ENCODE results near the gene ZNF385B. TPM values are rescaled to one million over a fixed set of nuclear protein-coding genes. Genes with fewer than 3 reads are reported as not detected.

ZNF385B gene
- total RNA-seq, 2 experiments from 2014 or later: not detected

DNA sequence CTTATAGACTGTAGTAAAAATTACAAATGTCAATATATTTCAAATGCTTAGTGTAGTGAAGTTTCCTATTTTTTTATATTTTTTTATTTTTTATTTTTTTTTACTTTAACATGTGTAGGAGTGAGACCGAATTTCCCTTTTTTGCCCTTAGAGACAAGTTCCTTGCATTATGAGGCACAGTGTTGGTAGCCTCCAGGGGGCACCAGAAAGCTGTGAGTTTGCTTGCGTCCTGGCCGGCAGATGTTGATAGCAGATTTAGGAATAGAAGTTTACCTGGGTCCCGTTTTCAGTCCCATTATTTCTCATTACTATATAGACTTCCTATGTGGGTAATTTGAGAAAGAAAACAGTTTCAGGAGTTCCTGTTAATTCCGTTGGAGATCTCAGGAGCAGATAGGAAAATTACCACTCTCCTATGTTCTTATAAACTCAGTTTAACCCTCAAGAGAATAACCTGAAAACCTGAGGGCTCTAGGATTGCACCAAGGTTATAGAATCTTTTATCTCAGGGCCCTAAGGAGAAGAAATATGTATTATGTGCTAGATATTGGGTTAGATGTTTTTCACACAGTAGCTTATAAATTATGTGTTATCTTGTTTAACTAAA is 439.3 kb downstream of the ZNF385B start:
- DNase-seq (peak; percentile 60), ATAC-seq (no peak)
- H3K27me3 Mint-ChIP-seq (ENCODE audit: low read depth): peaks cover 29% of the 10 kb centered on the region
- H3K4me1 Mint-ChIP-seq (ENCODE audit: low read depth): no peaks in the 10 kb centered on the region
- H3K27ac Mint-ChIP-seq: no peak overlapping the region
- no peaks in the 10 kb centered on the region for H3K9me3 Mint-ChIP-seq (ENCODE audit: insufficient read depth)
- POLR2A ChIA-PET: interaction anchor here (1.0 kb wide), 1 partner anchor 327 kb away, joined by 3 read pairs; no protein-coding TSS in a partner anchor
- CTCF ChIA-PET: interaction anchor here (0.8 to 1.4 kb wide), 6 partner anchors 10 to 661 kb away, joined by 3 to 4 read pairs (median 3); no protein-coding TSS in a partner anchor
- no peak overlapping the region for H3K4me3 Mint-ChIP-seq
- no peaks in the 10 kb centered on the region for H3K36me3 Mint-ChIP-seq (ENCODE audit: low read depth)

DNA sequence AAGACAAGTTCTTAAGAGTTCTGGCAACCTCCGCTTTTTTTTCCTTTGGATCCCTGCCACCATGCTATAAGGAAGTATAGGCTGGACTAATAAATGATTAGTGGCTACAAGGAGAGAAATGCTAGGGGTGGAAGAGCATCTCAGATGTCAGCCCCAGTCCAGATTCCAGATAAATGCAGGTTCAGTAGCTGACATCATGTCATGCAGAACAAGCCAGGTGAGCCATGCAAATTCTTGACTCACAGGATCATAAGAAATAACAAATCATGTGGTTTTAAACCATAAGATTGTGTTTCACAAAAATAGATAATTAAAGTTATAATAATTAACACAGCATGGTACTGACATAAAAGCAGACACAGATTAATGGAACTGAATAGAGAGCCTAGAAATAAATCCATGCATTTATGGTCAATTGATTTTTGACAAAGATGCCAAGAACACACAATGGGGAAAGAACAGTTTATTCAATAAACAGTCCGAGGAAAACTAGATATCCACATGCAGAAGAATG is 443.9 kb downstream of the ZNF385B start:
- CTCF ChIA-PET: no interaction called here
- Mint-ChIP-seq H3K27me3 (ENCODE audit: low read depth) (peaks cover 9% of the 10 kb centered on the region), H3K27ac (no peak overlapping the region), H3K9me3 (ENCODE audit: insufficient read depth) (no peaks in the 10 kb centered on the region), H3K4me1 (ENCODE audit: low read depth) (no peaks in the 10 kb centered on the region), H3K4me3 (no peak overlapping the region), H3K36me3 (ENCODE audit: low read depth) (no peaks in the 10 kb centered on the region)
- no peak for DNase-seq
- ATAC-seq: no peak
- POLR2A ChIA-PET: interaction anchor here (0.7 kb wide), 1 partner anchor 293 kb away, joined by 3 read pairs; no protein-coding TSS in a partner anchor

DNA sequence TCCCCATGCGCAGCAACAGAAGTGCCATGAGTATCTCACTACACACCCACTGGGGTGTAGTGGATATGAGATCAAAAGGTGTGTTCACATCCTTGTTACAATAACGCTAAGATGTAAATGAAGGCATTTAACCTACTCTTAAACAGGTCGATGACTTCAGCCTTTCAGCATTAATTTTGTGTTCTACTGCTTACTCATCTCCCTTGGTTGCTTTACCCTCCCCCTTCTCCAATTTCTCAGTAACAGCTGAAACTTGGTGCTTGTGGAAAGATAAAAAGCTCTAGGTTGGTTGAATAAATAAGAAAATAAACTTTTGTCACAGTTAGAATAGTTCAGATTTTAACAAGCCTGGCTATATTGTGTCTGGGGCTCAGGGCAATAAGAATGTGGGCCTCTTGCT is 449.3 kb downstream of the ZNF385B start:
- ChIA-PET POLR2A (no interaction called here), CTCF (interaction anchor here (0.8 to 1.4 kb wide), 3 partner anchors 10 to 23 kb away, joined by 3 to 4 read pairs (median 3); no protein-coding TSS in a partner anchor)
- H3K9me3 Mint-ChIP-seq (ENCODE audit: insufficient read depth): no peaks in the 10 kb centered on the region
- peaks cover 10% of the 10 kb centered on the region for H3K27me3 Mint-ChIP-seq (ENCODE audit: low read depth)
- H3K27ac Mint-ChIP-seq: no peak overlapping the region
- ATAC-seq (no peak), DNase-seq (no peak)
- no peak overlapping the region for H3K4me3 Mint-ChIP-seq
- no peaks in the 10 kb centered on the region for H3K4me1 Mint-ChIP-seq (ENCODE audit: low read depth)
- H3K36me3 Mint-ChIP-seq (ENCODE audit: low read depth): no peaks in the 10 kb centered on the region

DNA sequence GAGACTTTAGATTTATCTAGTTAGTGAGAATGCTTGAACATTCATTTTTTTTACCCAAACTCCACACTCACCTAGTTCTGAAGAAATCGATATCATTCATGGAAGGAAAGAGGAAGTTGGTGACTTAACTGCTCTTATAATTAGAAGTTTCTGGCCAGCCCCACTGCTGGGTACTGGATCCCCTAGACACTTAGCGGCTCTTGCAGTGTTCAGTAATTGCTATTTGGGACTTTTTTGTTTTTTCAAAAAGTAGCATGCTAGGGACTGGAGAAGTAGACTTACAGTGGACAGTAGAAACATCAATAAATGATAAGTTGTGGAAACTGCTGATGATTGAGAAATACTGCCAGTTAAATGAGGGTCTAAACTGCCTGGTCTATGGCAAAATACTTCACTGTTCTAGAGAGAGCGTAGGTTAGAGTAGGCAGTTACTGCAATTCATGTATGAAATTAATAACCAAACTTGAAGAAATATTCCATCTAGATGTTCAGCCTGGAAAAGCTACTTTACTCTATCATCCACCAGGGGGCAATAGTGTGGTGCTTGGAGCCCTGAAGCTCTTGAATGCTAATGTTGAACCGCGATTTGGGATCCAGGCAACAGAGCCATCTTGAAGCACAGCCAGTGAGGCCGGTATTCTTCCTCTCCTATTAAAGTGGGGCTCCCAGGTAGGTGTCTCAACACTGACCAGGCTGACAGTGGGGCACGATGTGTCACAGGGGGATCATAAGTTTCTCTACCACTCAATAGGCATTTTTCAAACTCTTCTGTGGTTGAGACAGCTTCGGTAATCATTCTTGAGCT is 450.7 kb downstream of the ZNF385B start:
- ChIA-PET CTCF (interaction anchor here (0.7 to 1.5 kb wide), 12 partner anchors 10 to 566 kb away, joined by 3 to 17 read pairs (median 4); no protein-coding TSS in a partner anchor), POLR2A (no interaction called here)
- no peaks in the 10 kb centered on the region for H3K4me1 Mint-ChIP-seq (ENCODE audit: low read depth)
- peaks cover 9% of the 10 kb centered on the region for H3K27me3 Mint-ChIP-seq (ENCODE audit: low read depth)
- H3K9me3 Mint-ChIP-seq (ENCODE audit: insufficient read depth): no peaks in the 10 kb centered on the region
- ATAC-seq (peak; percentile 65), DNase-seq (peak; percentile 40)
- H3K4me3 Mint-ChIP-seq: no peak overlapping the region
- H3K36me3 Mint-ChIP-seq (ENCODE audit: low read depth): no peaks in the 10 kb centered on the region
- H3K27ac Mint-ChIP-seq: no peak overlapping the region

DNA sequence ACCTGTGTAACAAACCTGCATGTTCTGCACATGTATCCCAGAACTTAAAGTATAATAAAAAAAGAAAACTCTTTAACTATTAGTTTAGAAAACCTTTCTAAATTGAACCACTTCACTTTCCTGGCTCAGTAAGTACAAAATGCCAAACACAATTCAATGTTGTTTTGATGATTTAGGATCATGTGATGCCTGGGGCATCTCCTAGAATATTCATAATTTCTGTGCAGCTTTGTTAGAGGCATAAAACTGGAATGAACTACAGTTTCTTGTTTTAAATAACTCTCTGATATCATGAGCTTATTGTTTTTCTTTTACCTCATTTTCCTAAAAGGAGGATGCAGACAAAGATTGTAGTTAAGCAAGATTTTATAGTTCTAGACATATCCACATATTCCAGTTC is 457.8 kb downstream of the ZNF385B start:
- POLR2A ChIA-PET: no interaction called here
- CTCF ChIA-PET: no interaction called here
- ATAC-seq (no peak), DNase-seq (no peak)
- Mint-ChIP-seq H3K27ac (no peak overlapping the region), H3K4me1 (ENCODE audit: low read depth) (no peaks in the 10 kb centered on the region), H3K4me3 (no peak overlapping the region), H3K9me3 (ENCODE audit: insufficient read depth) (no peaks in the 10 kb centered on the region), H3K27me3 (ENCODE audit: low read depth) (peaks cover 10% of the 10 kb centered on the region), H3K36me3 (ENCODE audit: low read depth) (no peaks in the 10 kb centered on the region)

DNA sequence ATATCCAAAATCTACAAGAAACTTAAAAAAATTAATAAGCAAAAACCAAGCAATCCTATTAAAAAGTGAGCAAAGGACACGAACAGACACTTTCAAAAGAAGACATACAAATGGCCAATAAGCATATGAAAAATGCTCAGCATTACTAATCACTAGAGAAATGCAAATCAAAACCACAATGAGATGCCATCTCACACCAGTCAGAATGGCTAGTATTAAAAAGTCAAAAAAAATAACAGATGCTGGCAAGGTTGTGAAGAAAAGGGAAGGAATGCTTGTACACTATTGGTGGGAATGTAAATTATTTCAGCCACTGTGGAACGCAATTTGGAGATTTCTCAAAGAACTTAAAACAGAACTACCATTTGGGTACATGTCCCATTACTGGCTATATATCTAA is 467.9 kb downstream of the ZNF385B start:
- H3K27me3 Mint-ChIP-seq (ENCODE audit: low read depth): no peaks in the 10 kb centered on the region
- H3K4me1 Mint-ChIP-seq (ENCODE audit: low read depth): no peaks in the 10 kb centered on the region
- no peak overlapping the region for H3K27ac Mint-ChIP-seq
- ATAC-seq: no peak
- no peaks in the 10 kb centered on the region for H3K36me3 Mint-ChIP-seq (ENCODE audit: low read depth)
- no peaks in the 10 kb centered on the region for H3K9me3 Mint-ChIP-seq (ENCODE audit: insufficient read depth)
- ChIA-PET POLR2A (no interaction called here), CTCF (no interaction called here)
- H3K4me3 Mint-ChIP-seq: no peak overlapping the region
- no peak for DNase-seq

Small RNA genes lying within 50 kb of the gene (microRNA-seq; reads per million reads assigned to microRNA genes)
- not detected for gene MIR1258

Other genes starting within 250 kb of the ZNF385B start
- 10 to 100 TPM; 20.0 to 20.6 TPM for gene CWC22, start 145.7 kb upstream of the ZNF385B start, total RNA-seq